Hepatocyte (in vitro differentiated cells): ENCODE data around the gene MEGF8.
A peak's percentile ranks its signal among the peaks of the same experiment; 100 is the strongest.

ENCODE experiments used
- EZH2 ChIP-seq: fragments of 200-600 bp; sonication (generic); IDR thresholded peaks from 2 replicates; pipeline ENCODE4 v1.6.1; 2016; ENCODE audit warnings: antibody characterized with exemption, mild to moderate bottlenecking, borderline replicate concordance
- TF ChIP-seq, protein P1 (sequence below): fragments of 200-600 bp; sonication (generic); IDR thresholded peaks from 2 replicates; pipeline ENCODE4 v1.5.1; 2016; ENCODE audit warnings: antibody characterized with exemption, mild to moderate bottlenecking; ENCODE audit not compliant: poor library complexity

DNA sequence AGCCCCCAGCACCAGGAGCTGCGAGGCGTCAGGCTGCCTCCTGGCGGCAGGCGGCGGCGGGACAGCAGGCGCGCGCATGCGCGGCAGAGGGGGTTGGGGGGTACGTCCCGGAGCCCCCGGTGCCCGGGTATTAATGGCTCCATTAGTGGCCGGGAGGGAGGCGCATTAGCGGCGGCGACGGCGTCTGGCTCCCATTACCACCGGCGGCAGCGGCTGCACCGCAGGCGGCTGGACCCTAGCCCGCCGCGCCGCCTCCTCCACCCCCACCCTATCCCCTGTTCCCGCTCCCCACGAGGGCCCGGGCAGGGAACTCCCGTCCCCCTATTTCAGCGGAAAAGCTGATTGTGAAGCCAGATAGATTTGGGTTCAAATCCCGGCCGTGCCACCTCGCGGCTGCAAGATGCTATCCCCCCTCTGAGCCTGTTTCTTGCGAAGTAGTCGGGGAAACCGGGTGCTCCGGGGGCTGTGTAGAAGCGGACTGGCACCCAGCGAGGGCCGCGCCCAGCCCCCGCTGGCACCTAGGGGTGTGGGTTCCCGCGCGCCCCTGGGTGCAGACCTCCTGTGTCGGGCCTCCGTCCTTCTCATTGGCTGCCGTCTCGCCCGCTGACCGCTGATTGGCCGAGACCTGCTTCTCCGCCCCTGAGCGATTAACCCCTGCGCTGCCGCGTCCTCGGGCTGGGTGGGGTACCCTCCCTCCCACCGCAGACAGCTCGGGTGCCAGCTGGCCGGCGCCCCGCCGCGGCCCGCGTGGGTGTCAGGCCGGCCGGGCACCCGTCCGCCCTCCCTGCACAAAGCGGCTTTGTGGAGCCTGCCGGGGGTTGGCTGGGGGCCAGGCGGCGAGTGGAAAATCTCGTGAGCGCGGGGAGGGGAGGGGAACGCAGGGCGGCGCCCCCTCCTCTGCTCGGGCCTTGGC is 45.3 kb upstream of the MEGF8 start:
- TF ChIP-seq, protein P1, sequence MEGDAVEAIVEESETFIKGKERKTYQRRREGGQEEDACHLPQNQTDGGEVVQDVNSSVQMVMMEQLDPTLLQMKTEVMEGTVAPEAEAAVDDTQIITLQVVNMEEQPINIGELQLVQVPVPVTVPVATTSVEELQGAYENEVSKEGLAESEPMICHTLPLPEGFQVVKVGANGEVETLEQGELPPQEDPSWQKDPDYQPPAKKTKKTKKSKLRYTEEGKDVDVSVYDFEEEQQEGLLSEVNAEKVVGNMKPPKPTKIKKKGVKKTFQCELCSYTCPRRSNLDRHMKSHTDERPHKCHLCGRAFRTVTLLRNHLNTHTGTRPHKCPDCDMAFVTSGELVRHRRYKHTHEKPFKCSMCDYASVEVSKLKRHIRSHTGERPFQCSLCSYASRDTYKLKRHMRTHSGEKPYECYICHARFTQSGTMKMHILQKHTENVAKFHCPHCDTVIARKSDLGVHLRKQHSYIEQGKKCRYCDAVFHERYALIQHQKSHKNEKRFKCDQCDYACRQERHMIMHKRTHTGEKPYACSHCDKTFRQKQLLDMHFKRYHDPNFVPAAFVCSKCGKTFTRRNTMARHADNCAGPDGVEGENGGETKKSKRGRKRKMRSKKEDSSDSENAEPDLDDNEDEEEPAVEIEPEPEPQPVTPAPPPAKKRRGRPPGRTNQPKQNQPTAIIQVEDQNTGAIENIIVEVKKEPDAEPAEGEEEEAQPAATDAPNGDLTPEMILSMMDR: peak; percentile 97
- no peak for TF ChIP-seq EZH2
